ENCODE data around the gene PIH1D1. TPM values are rescaled to one million over a fixed set of nuclear protein-coding genes. Genes with fewer than 3 reads are reported as not detected.

The PIH1D1 gene
- total and polyA plus RNA-seq, 10 of the 15 experiments (the other 5 are each of a cell fraction or from before 2014, with no cell fraction given), result 16.1 to 153 (median 106) TPM

- 0 out of 4 replicates have a peak, but pooled peaks of 1 of the 2 experiments have one; percentile 6 for TF ChIP-seq BHLHE40 (IDR thresholded peaks at IDR 0.05; ENCODE audit: borderline replicate concordance in 1 of 2, low read depth in 2 of 2, low read length in 1 of 2)
Observed at GRCh38 chr19:49422407-49423070, 29.1 kb downstream of the PIH1D1 start (continued).

GRCh38 chr19:49421878-49422202 lies 29.8 kb downstream of the PIH1D1 start:
- in situ Hi-C loops (cut with MboI) (no loop called here), intact Hi-C loops (cut with micrococcal nuclease; ENCODE audit: unreplicated experiment) (no loop called here)
- ChIA-PET SMC1A (ENCODE audit: uncharacterized antibody, unreplicated experiment) (interaction anchor here (1.4 kb wide), 1 partner anchor 87 kb away, joined by 3 read pairs; the partner anchor contains the start of gene CD37), RAD21 (ENCODE audit: unreplicated experiment) (no interaction called here), CTCF (interaction anchor here (1.4 kb wide), 1 partner anchor 11 kb away, joined by 3 read pairs; no protein-coding TSS in a partner anchor), POLR2A (no interaction called here)
- no TSS peak for BruUV-seq (replicated peaks)
- Histone ChIP-seq H3K4me2 (ENCODE audit: control insufficient read depth, insufficient read depth) (no peak overlapping the region), H4K20me1 (ENCODE audit: control insufficient read depth, insufficient read depth) (no peaks in the 10 kb centered on the region), H3K4me3 (no peak overlapping the region), H3K36me3 (ENCODE audit: control insufficient read depth in 2 of 2, insufficient read depth in 2 of 2, low read length in 1 of 2) (no peaks in the 10 kb centered on the region), H3K4me1 (ENCODE audit: control insufficient read depth, insufficient read depth, low read length) (peaks cover 4% of the 10 kb centered on the region; the same call in 1 of the 2 replicates), H3K9ac (ENCODE audit: control insufficient read depth, insufficient read depth, low read length) (no peak overlapping the region), H3K27ac (ENCODE audit: control insufficient read depth, insufficient read depth) (no peak overlapping the region), H2AFZ (ENCODE audit: control insufficient read depth, low read depth, low read length) (no peak overlapping the region), H3K9me3 (replicated peaks; ENCODE audit: control insufficient read depth, insufficient read depth, low read length) (no peaks in the 10 kb centered on the region), H3K79me2 (ENCODE audit: control insufficient read depth, insufficient read depth, low read length) (no peaks in the 10 kb centered on the region), H3K27me3 (replicated peaks in 1 of 2; ENCODE audit: control insufficient read depth in 2 of 2, insufficient read depth in 2 of 2, low read length in 1 of 2) (peaks cover 23 to 46% of the 10 kb centered on the region in 2 experiments)
- DNase-seq (ENCODE audit: low read depth, low spot score), result no peak
- TF ChIP-seq TCF3 (IDR thresholded peaks at IDR 0.05; ENCODE audit: borderline replicate concordance, insufficient read depth, low read depth, low read length), result no peak
- no peak for TF ChIP-seq ZSCAN29 (IDR thresholded peaks at IDR 0.05)
- TF ChIP-seq RAD51 (IDR thresholded peaks at IDR 0.05), result no peak
- TF ChIP-seq, protein P1, sequence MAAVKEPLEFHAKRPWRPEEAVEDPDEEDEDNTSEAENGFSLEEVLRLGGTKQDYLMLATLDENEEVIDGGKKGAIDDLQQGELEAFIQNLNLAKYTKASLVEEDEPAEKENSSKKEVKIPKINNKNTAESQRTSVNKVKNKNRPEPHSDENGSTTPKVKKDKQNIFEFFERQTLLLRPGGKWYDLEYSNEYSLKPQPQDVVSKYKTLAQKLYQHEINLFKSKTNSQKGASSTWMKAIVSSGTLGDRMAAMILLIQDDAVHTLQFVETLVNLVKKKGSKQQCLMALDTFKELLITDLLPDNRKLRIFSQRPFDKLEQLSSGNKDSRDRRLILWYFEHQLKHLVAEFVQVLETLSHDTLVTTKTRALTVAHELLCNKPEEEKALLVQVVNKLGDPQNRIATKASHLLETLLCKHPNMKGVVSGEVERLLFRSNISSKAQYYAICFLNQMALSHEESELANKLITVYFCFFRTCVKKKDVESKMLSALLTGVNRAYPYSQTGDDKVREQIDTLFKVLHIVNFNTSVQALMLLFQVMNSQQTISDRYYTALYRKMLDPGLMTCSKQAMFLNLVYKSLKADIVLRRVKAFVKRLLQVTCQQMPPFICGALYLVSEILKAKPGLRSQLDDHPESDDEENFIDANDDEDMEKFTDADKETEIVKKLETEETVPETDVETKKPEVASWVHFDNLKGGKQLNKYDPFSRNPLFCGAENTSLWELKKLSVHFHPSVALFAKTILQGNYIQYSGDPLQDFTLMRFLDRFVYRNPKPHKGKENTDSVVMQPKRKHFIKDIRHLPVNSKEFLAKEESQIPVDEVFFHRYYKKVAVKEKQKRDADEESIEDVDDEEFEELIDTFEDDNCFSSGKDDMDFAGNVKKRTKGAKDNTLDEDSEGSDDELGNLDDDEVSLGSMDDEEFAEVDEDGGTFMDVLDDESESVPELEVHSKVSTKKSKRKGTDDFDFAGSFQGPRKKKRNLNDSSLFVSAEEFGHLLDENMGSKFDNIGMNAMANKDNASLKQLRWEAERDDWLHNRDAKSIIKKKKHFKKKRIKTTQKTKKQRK (IDR thresholded peaks at IDR 0.05; ENCODE audit: low read depth, low read length), result no peak
- TF ChIP-seq POU2F2 (IDR thresholded peaks at IDR 0.05; ENCODE audit: borderline replicate concordance, low read depth, low read length), result no peak
- no peak for TF ChIP-seq YY1 (IDR thresholded peaks at IDR 0.05; ENCODE audit: low read depth, low read length)
- no peak for TF ChIP-seq CBX3 (IDR thresholded peaks at IDR 0.05; ENCODE audit: borderline replicate concordance, low read depth)
- no peak for TF ChIP-seq JUND (IDR thresholded peaks at IDR 0.05; ENCODE audit: low read depth, low read length)
- no peak for TF ChIP-seq ELK1 (IDR thresholded peaks at IDR 0.05; ENCODE audit: low read depth, low read length)
- no peak for TF ChIP-seq MEF2A (IDR thresholded peaks at IDR 0.05; ENCODE audit: insufficient read depth, low read depth, low read length)
- no peak for ATAC-seq
- FAIRE-seq, result no peak
- no CpG with 5 or more reads among the region's 3 CpGs for WGBS (ENCODE audit: insufficient coverage, insufficient replicate concordance, low lambda C conversion rate, missing lambda C conversion rate)
